ENCODE data around the gene CT45A6.
"Not testable (repeated sequence)": the region's sequence is repeated elsewhere in the genome, so short reads cannot be mapped to it uniquely, and the experiment has no call there.

GRCh38 chrX:135744739-135745138 is 57.8 kb downstream of the CT45A6 start:
- TF ChIP-seq, protein P1, sequence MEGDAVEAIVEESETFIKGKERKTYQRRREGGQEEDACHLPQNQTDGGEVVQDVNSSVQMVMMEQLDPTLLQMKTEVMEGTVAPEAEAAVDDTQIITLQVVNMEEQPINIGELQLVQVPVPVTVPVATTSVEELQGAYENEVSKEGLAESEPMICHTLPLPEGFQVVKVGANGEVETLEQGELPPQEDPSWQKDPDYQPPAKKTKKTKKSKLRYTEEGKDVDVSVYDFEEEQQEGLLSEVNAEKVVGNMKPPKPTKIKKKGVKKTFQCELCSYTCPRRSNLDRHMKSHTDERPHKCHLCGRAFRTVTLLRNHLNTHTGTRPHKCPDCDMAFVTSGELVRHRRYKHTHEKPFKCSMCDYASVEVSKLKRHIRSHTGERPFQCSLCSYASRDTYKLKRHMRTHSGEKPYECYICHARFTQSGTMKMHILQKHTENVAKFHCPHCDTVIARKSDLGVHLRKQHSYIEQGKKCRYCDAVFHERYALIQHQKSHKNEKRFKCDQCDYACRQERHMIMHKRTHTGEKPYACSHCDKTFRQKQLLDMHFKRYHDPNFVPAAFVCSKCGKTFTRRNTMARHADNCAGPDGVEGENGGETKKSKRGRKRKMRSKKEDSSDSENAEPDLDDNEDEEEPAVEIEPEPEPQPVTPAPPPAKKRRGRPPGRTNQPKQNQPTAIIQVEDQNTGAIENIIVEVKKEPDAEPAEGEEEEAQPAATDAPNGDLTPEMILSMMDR (IDR thresholded peaks at IDR 0.05) = not testable (repeated sequence)
- not testable (repeated sequence) for TF ChIP-seq POLR2A (IDR thresholded peaks at IDR 0.05)
